Activated CD4-positive, CD25-positive, alpha-beta regulatory T cell (primary cell): Measurements from ENCODE around the gene ADI1.

ENCODE experiments used
- DNase-seq, 4 experiments: peaks; one replicate each; lab custom pipeline; 2025; lab: John Stamatoyannopoulos, UW

The ADI1 gene

GRCh38 chr2:3480352-3481010 lies 38.9 kb downstream of the ADI1 start:
- DNase-seq, result no peak

GRCh38 chr2:3479430-3480320 lies 39.7 kb downstream of the ADI1 start:
- DNase-seq, result no peak

GRCh38 chr2:3478846-3479385 lies 40.4 kb downstream of the ADI1 start:
- no peak for DNase-seq

GRCh38 chr2:3476985-3477327 lies 42.4 kb downstream of the ADI1 start:
- no peak for DNase-seq

GRCh38 chr2:3476321-3476984 lies 42.9 kb downstream of the ADI1 start:
- no peak for DNase-seq

DNA sequence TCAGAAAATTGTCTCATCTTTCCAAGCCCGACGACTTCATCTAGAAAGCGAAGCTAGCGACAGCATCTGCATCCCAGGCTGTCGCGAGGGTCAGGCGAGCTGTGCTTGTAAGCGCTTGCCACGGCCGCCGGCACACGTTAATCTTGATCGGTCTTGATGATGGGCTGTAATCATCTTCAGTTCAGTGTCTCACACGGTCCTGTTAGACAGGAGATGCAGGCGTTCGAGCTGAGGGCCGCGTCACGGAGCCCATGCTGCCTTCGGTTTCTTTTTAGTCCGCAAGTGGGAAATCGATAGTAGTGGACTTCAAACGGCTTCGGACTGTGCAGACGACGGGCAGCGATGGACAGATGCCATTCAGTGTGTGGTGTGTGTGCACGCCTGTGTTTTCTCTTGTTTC lies 43.6 kb downstream of the ADI1 start:
- no peak for DNase-seq

DNA sequence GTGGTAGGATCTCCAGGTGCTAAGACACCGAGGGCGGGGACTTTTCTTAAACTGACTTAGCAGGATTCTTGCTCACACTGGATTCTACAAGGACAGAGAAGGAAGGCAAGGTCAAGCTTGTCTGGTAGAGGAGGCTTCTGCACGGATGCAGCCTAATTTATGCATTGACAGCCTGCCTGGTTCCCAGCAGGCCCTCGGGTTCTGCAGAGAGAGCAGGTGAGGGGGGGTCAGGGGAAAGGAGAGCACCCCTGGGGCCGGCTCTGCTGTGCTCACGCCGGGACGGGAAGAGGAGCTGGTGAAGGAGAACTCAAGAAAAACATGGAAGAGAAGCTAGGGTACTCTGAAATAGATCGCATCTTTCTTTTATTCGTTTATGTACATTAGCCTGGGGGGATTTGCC lies 46.4 kb downstream of the ADI1 start:
- no peak for DNase-seq

DNA sequence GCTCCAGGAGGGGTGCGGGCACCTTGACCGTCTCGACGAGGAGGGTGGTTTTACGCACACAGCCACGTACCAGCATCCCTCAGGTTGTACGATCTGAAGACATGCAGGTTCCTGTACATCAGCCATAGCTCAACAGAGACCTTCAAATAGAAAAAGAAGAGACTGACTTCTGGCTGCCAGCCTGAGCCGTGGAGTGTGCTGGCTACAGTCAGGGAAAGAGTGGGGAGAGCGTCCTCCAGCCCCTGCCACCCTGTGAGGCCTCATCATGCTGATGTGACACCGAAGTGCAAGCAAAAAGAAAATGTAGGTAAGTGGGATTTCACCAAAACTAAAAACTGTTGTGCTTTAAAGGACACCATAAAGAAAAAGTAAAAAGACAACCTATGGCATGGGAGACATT lies 47.0 kb downstream of the ADI1 start:
- DNase-seq, result no peak

- no peak for DNase-seq
Measured at GRCh38 chr2:3470856-3471737, 48.2 kb downstream of the ADI1 start.

- no peak for DNase-seq
Measured at GRCh38 chr2:3470166-3470651, 49.1 kb downstream of the ADI1 start.

DNA sequence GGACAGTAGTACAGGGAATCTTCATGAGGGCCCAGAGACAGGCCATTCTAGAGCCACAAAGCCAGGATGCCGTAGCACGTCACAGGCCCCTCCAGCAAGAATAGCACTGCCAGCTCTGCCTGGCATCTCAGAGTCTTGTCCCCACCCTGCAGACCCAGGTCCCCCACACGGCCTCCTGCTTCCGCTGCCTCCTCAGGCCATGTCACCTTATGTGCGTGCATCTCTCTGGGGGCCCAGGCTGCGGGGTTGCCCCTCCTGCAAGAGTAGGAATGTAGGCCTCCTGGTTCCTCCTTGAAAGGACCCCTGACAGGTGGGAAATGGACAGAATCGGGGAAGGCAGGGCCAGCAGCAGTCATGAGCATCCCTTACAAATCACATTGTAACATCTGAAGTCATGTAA lies 49.8 kb downstream of the ADI1 start:
- no peak for DNase-seq

- no peak for DNase-seq
Measured at GRCh38 chr2:3468296-3468988, 50.9 kb downstream of the ADI1 start.

- no peak for DNase-seq
Measured at GRCh38 chr2:3467654-3468053, 51.7 kb downstream of the ADI1 start.

DNA sequence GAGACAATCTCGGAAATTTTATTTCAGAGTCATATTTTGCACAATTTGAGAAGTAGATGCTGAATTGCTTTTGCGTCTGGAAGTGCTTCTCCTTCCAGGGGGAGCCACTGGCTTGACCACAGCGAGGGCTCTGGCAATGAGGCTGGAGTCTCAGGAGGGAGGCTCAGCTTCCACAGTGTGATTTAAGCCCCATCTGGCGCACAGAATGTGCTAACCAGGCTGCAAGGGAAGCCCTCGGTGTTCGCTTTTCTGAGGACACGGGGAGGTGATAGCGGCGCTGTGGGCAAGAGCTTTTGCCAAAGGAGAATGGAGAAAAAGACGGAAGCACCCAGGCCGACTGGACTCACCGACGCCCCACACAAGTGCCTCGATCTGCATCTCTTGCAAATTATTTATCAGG lies 52.4 kb downstream of the ADI1 start:
- no peak for DNase-seq

DNA sequence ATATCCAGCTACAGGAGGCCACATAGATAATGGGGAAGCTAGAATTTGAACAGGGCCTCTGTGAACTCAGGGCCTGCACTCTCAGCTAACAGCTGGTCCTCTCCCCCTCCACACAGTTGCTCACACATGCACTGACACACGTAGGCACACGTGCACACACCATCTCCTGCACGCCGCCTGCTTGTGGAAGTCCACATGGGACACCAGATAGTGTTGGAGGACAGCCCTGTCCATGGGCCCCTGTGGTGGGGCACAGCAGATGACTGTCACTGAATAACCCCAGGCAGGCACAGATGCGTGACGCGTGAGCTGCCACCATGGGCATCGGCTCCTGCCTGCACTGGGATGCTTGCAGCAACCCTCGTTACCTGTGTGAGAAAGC lies 52.9 kb downstream of the ADI1 start:
- no peak for DNase-seq

- DNase-seq, result no peak
Measured at GRCh38 chr2:3465844-3466481, 53.4 kb downstream of the ADI1 start.

DNA sequence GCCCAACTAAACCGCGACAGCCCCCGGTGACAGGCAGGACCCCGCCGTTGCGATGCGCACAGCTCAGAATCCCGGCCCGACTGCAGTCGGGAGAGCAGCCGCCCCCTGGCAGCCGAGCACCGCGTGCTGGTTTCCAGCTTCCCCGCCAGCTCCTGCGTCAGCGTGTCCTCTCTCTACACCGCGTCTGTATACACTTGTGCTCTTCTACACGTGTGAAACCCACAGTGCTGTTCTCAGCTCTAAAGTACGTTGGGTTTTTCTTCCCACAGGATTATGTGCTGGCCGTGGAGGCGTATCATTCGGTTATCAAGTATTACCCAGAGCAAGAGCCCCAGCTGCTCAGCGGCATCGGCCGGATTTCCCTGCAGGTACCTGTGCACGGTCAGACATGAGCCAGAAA lies 54.0 kb downstream of the ADI1 start:
- no peak for DNase-seq

DNA sequence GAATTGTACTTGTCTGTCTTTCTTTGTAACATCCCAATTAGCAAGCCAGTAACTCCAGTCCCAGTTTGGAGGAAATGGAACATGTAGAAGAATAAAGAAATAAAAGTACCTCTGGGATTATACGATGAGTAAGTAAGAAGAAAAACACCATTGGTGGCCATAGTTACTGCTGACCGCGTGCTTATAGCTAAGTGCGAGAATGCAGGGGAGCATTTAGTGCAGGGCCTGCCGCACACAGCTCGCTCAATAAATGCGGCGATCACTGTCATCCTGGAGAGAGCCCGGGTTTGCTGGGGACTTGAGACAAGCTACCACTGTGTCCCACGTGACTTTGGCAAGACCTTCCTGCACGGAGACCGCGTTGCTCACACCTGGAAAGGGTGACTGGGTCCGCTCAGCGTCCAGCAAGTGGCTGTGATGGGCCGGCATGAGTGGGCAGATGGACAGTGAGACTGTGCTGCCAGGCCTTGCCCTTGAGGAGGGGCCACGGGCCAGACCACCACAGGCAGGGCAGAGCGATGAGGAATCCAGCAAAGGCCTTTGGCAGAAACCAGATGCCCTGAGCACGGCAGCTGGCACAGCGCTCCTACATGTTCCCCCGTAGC lies 54.8 kb downstream of the ADI1 start:
- no peak for DNase-seq

DNA sequence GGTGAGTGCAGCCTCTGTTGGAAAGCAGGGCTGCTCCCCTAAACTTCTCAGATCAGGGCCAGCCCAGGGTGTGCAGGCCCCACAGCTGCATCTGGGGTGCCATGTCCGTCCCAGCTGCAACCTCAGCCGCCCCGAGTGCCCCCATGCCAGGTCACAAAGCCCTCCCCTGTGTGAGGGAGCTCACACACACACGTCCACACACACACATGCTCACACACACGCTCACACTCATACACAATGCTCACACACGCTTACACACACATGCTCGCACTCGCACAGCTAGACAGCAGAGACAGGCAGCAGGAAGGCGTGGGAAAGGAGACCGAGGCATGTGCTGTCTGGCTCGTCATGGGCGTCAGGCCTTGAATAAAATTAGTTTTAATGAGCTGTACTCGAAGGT lies 55.4 kb downstream of the ADI1 start:
- no peak for DNase-seq

- no peak for DNase-seq
Measured at GRCh38 chr2:3463186-3463835, 56.0 kb downstream of the ADI1 start.
